SK-N-SH (cell line): ENCODE data around the gene RBM4. TPM values are rescaled to one million over a fixed set of nuclear protein-coding genes. Genes with fewer than 3 reads are reported as not detected.

Experiments used
- CTCF ChIA-PET: fragments of 300-600, 350-600 bp; formaldehyde crosslinking; extraction: SDS; loops from one replicate; lab custom pipeline; 2021; lab: Yijun Ruan, JAX
- POLR2A ChIA-PET: fragments of 350-600 bp; sonication (Branson Sonifier 250); formaldehyde crosslinking; extraction: SDS; loops from one replicate; lab custom pipeline; 2020; ENCODE audit warnings: antibody characterized with exemption, inconsistent platforms; lab: Yijun Ruan, JAX
- DNase-seq: peaks from one replicate; pipeline ENCODE4 v3.0.0; 2012
- H2AFZ ChIP-seq: fragments of 200-600 bp; sonication (generic); 2 replicates; pipeline ENCODE4 v1.8.1; 2016; ENCODE audit warnings: antibody characterized with exemption, mild to moderate bottlenecking, low read depth
- H3F3A ChIP-seq: fragments of 200-600 bp; sonication (generic); replicated peaks from 2 replicates; pipeline ENCODE3; 2016; ENCODE audit warnings: antibody characterized with exemption, mild to moderate bottlenecking; ENCODE audit not compliant: insufficient read depth
- H3K27ac ChIP-seq, 2 experiments: fragments of 200-500 bp in 1 of 2; fragments of 200-600 bp in 1 of 2; sonication (Bioruptor generic) in 1 of 2; sonication (generic), shearing (Covaris generic) in 1 of 2; 2 replicates each; pipeline versions ENCODE4 v1.5.1 to v1.6.1; 2014 to 2016; ENCODE audit warnings: low read depth in 2 of 2, inconsistent platforms in 1 of 2, low read length in 1 of 2, mild to moderate bottlenecking in 1 of 2, mixed read lengths in 1 of 2
- H3K27me3 ChIP-seq: fragments of 200-600 bp; sonication (generic), shearing (Covaris generic); 2 replicates; pipeline ENCODE4 v1.6.1; 2016; ENCODE audit warnings: mixed run types; ENCODE audit not compliant: insufficient read depth
- H3K36me3 ChIP-seq, 2 experiments: fragments of 200-500 bp in 1 of 2; fragments of 200-600 bp in 1 of 2; sonication (Bioruptor generic) in 1 of 2; sonication (generic) in 1 of 2; replicated peaks in 1 of 2; 2 replicates each; pipeline versions ENCODE3 to v1.5.1; 2014 to 2016; ENCODE audit warnings: low read length in 1 of 2, mild to moderate bottlenecking in 1 of 2; ENCODE audit not compliant: insufficient read depth in 2 of 2, control insufficient read depth in 1 of 2
- H3K4me1 ChIP-seq, 2 experiments: fragments of 200-500 bp in 1 of 2; fragments of 200-600 bp in 1 of 2; sonication (Bioruptor generic) in 1 of 2; sonication (generic), shearing (Covaris generic) in 1 of 2; 2 replicates each; pipeline versions ENCODE4 v1.5.1 to v1.6.1; 2014 to 2016; ENCODE audit warnings: low read depth in 1 of 2, low read length in 1 of 2, mixed run types in 1 of 2; ENCODE audit not compliant: insufficient read depth in 2 of 2, control insufficient read depth in 1 of 2
- H3K4me2 ChIP-seq: fragments of 200-600 bp; sonication (generic), shearing (Covaris generic); 2 replicates; pipeline ENCODE4 v1.6.1; 2017; ENCODE audit warnings: mixed run types
- H3K4me3 ChIP-seq, 2 experiments: fragments of 200-500 bp in 1 of 2; fragments of 200-600 bp in 1 of 2; sonication (Bioruptor generic) in 1 of 2; sonication (generic), shearing (Covaris generic) in 1 of 2; 2 replicates each; pipeline versions ENCODE4 v1.5.1 to v1.8.1; 2014 to 2016; ENCODE audit warnings: low read depth in 2 of 2, inconsistent platforms in 1 of 2, low read length in 1 of 2, mild to moderate bottlenecking in 1 of 2, mixed read lengths in 1 of 2, moderate library complexity in 1 of 2
- H3K79me2 ChIP-seq: fragments of 200-600 bp; sonication (generic); 2 replicates; pipeline ENCODE4 v1.8.1; 2017; ENCODE audit warnings: mild to moderate bottlenecking; ENCODE audit not compliant: insufficient read depth
- H3K9ac ChIP-seq: fragments of 200-600 bp; sonication (generic); 2 replicates; pipeline ENCODE4 v1.6.1; 2017; ENCODE audit warnings: mixed run types
- H3K9me2 ChIP-seq: fragments of 200-600 bp; sonication (generic); 2 replicates; pipeline ENCODE4 v1.6.1; 2017; ENCODE audit warnings: mixed run types
- H3K9me3 ChIP-seq: fragments of 200-600 bp; sonication (generic); 2 replicates; pipeline ENCODE4 v1.6.1; 2017; ENCODE audit warnings: mixed run types, mild to moderate bottlenecking, moderate library complexity
- H4K20me1 ChIP-seq: fragments of 200-600 bp; sonication (generic); 2 replicates; pipeline ENCODE4 v1.6.1; 2017; ENCODE audit warnings: mild to moderate bottlenecking, mixed run types; ENCODE audit not compliant: insufficient read depth
- CHD2 ChIP-seq: fragments of 150-350 bp; IDR thresholded peaks from 2 replicates; pipeline ENCODE4 v1.6.1; 2018; ENCODE audit warnings: low read length; ENCODE audit not compliant: partially characterized antibody
- CTCF ChIP-seq: fragments of 200-600 bp; sonication (generic); IDR thresholded peaks from 2 replicates; pipeline ENCODE4 v1.6.1; 2017; ENCODE audit warnings: antibody characterized with exemption, mild to moderate bottlenecking, moderate library complexity
- FOSL2 ChIP-seq: IDR thresholded peaks from 2 replicates; pipeline ENCODE4 v1.4.0; 2012; ENCODE audit warnings: low read depth, mild to moderate bottlenecking, moderate library complexity, borderline replicate concordance
- FOXM1 ChIP-seq: IDR thresholded peaks from 2 replicates; pipeline ENCODE4 v1.4.0; 2012; ENCODE audit warnings: low read depth, mild to moderate bottlenecking
- GATA2 ChIP-seq: sonication (generic); formaldehyde crosslinking; IDR thresholded peaks from 2 replicates; pipeline ENCODE4 v1.5.0; 2020; ENCODE audit warnings: mild to moderate bottlenecking, missing genetic modification reagents
- IRF3 ChIP-seq: fragments of 150-350 bp; IDR thresholded peaks from 2 replicates; pipeline ENCODE4 v1.6.1; 2016; ENCODE audit warnings: mild to moderate bottlenecking, low read depth, low read length
- JUND ChIP-seq: IDR thresholded peaks from 2 replicates; pipeline ENCODE4 v1.4.0; 2012
- MAX ChIP-seq: IDR thresholded peaks from 2 replicates; pipeline ENCODE4 v1.4.0; 2012; ENCODE audit warnings: low read depth
- MEF2A ChIP-seq: IDR thresholded peaks from 2 replicates; pipeline ENCODE4 v1.4.0; 2012; ENCODE audit warnings: low read depth, borderline replicate concordance
- NFIC ChIP-seq: IDR thresholded peaks from 2 replicates; pipeline ENCODE4 v1.4.0; 2012; ENCODE audit warnings: borderline replicate concordance
- PBX3 ChIP-seq: IDR thresholded peaks from 2 replicates; pipeline ENCODE4; 2012
- POLR2AphosphoS5 ChIP-seq: IDR thresholded peaks from 2 replicates; pipeline ENCODE4 v1.6.1; 2012; ENCODE audit warnings: low read depth, low read length
- RAD21 ChIP-seq: IDR thresholded peaks from 2 replicates; pipeline ENCODE4 v1.6.1; 2012; ENCODE audit warnings: mild to moderate bottlenecking, low read length
- RXRA ChIP-seq: IDR thresholded peaks from 2 replicates; pipeline ENCODE4 v1.4.0; 2012; ENCODE audit warnings: low read depth, mild to moderate bottlenecking, borderline replicate concordance
- SMC3 ChIP-seq: IDR thresholded peaks from 2 replicates; pipeline ENCODE4 v1.6.1; 2012; ENCODE audit warnings: low read depth, low read length, improper control_type of control experiment
- TCF12 ChIP-seq: IDR thresholded peaks from 2 replicates; pipeline ENCODE4 v1.4.0; 2012
- USF1 ChIP-seq: IDR thresholded peaks from 2 replicates; pipeline ENCODE4 v1.4.0; 2012; ENCODE audit warnings: low read depth, borderline replicate concordance
- USF2 ChIP-seq: fragments of 150-350 bp; IDR thresholded peaks from 2 replicates; pipeline ENCODE4 v1.6.1; 2017; ENCODE audit warnings: antibody characterized with exemption, low read length, low read depth, borderline replicate concordance
- ZBTB33 ChIP-seq: IDR thresholded peaks from 2 replicates; pipeline ENCODE4 v1.4.0; 2012; ENCODE audit warnings: low read depth, borderline replicate concordance
- WGBS: methylation state at CpG from one replicate; pipeline ENCODE4 v1.1.6; 2017; ENCODE audit warnings: low lambda C conversion rate; 5-methylcytosine and 5-hydroxymethylcytosine counted together
- polyA plus RNA-seq, 3 experiments: library from polyadenylated mRNA; depleted of rRNA; stranded (reverse); fragments of >200 nt; gene quantifications; 2 replicates each; pipeline ENCODE4 v1.2.3, GENCODE V29; 2012

Gene RBM4
- polyA plus RNA-seq, 1 of the 3 experiments (the other 2 are of a cell fraction): 202 TPM

GRCh38 chr11:66692871-66693331, 54.4 kb downstream of the RBM4 start:
- POLR2A ChIA-PET: no interaction called here
- no peak overlapping the region for H3K4me3 ChIP-seq
- no peak overlapping the region for H3K9ac ChIP-seq
- no peaks in the 10 kb centered on the region for H3F3A ChIP-seq
- H3K36me3 ChIP-seq: peaks cover 0 to 39% of the 10 kb centered on the region in 2 experiments
- H3K9me2 ChIP-seq: no peaks in the 10 kb centered on the region
- H3K79me2 ChIP-seq: no peaks in the 10 kb centered on the region
- no peak overlapping the region for H3K4me2 ChIP-seq
- DNase-seq: peak; percentile 10
- no peaks in the 10 kb centered on the region for H3K4me1 ChIP-seq
- H3K9me3 ChIP-seq: no peaks in the 10 kb centered on the region
- H4K20me1 ChIP-seq: no peaks in the 10 kb centered on the region
- H2AFZ ChIP-seq: no peak overlapping the region
- TF ChIP-seq ZBTB33 (no peak), FOSL2 (no peak), FOXM1 (no peak), MAX (no peak)
- TF ChIP-seq, all 33 proteins: peak for 0
- CTCF ChIA-PET: interaction anchor here (0.6 to 6.6 kb wide), 8 partner anchors 12 to 283 kb away, joined by 3 to 52 read pairs (median 4); partner anchors contain the start of gene C11orf86
- no peak overlapping the region for H3K27ac ChIP-seq
- 94% methylated on average over 14 of the region's 20 CpGs for WGBS
- H3K27me3 ChIP-seq: no peaks in the 10 kb centered on the region

GRCh38 chr11:66693356-66694055, 55.0 kb downstream of the RBM4 start:
- no peaks in the 10 kb centered on the region for H3F3A ChIP-seq
- TF ChIP-seq IRF3 (no peak), TCF12 (no peak), CTCF (no peak), POLR2AphosphoS5 (no peak), USF1 (no peak), USF2 (no peak), RXRA (no peak), MEF2A (no peak), GATA2 (CRISPR knock-in tag) (no peak), NFIC (no peak), SMC3 (no peak), JUND (no peak), PBX3 (no peak), RAD21 (no peak), FOSL2 (no peak), CHD2 (no peak)

More at GRCh38 chr11:66693356-66694055, 55.0 kb downstream of the RBM4 start:
- Histone ChIP-seq H3K27me3 (no peaks in the 10 kb centered on the region), H3K79me2 (no peaks in the 10 kb centered on the region), H3K4me2 (no peak overlapping the region), H3K4me1 (no peaks in the 10 kb centered on the region), H3K9me3 (no peaks in the 10 kb centered on the region), H4K20me1 (no peaks in the 10 kb centered on the region), H3K4me3 (no peak overlapping the region), H2AFZ (no peak overlapping the region), H3K36me3 (peaks cover 0 to 41% of the 10 kb centered on the region in 2 experiments), H3K9me2 (no peaks in the 10 kb centered on the region), H3K27ac (no peak overlapping the region), H3K9ac (no peak overlapping the region)
- ChIA-PET POLR2A (no interaction called here), CTCF (interaction anchor here (0.6 to 6.6 kb wide), 14 partner anchors 9 to 309 kb away, joined by 3 to 52 read pairs (median 3); partner anchors contain the start of gene C11orf86)
- WGBS: 87% methylated on average over 12 of the region's 15 CpGs
- DNase-seq: peak; percentile 17
